Fibroblast of lung (primary cell): ENCODE results near the gene PKNOX2.

ENCODE experiments used
- CTCF ChIP-seq, 2 donors: IDR thresholded peaks in 1 of 2; conservative IDR thresholded peaks in 1 of 2; 1 replicate in 1 of 2; 2 replicates in 1 of 2; pipeline ENCODE4 v1.5.1; 2011 to 2012; ENCODE audit warnings: low read length in 2 of 2, control low read depth in 1 of 2, inconsistent platforms in 1 of 2, low read depth in 1 of 2, mild to moderate bottlenecking in 1 of 2
- EZH2 ChIP-seq: IDR thresholded peaks from 2 replicates; pipeline ENCODE4 v1.5.1; 2012; ENCODE audit warnings: low read length, control low read depth, mild to moderate bottlenecking; ENCODE audit errors: missing control alignments

GRCh38 chr11:125468852-125469251 is 304.3 kb downstream of the PKNOX2 start:
- no peak for TF ChIP-seq CTCF (conservative IDR thresholded peaks at IDR 0.05 in 1 of 2, IDR thresholded peaks at IDR 0.05 in 1 of 2; ENCODE audit: low read depth in 1 of 2, low read length in 2 of 2)
- TF ChIP-seq EZH2, result no peak
